Body of pancreas (tissue), 4 donors: ENCODE data around the gene FIGLA.

Experiments
- CTCF ChIP-seq, 7 experiments: fragments of 450-650 bp in 4 of 7; fragments of 200-600 bp in 3 of 7; sonication (generic) in 3 of 7; IDR thresholded peaks; one replicate each; pipeline ENCODE4 v1.5.1; 2016 to 2019; ENCODE audit warnings: antibody characterized with exemption in 7 of 7
- POLR2A ChIP-seq, 3 donors: fragments of 450-650 bp; IDR thresholded peaks; one replicate each; pipeline ENCODE4 v1.6.1; 2016; ENCODE audit warnings: antibody characterized with exemption in 3 of 3, mild to moderate bottlenecking in 2 of 3

DNA sequence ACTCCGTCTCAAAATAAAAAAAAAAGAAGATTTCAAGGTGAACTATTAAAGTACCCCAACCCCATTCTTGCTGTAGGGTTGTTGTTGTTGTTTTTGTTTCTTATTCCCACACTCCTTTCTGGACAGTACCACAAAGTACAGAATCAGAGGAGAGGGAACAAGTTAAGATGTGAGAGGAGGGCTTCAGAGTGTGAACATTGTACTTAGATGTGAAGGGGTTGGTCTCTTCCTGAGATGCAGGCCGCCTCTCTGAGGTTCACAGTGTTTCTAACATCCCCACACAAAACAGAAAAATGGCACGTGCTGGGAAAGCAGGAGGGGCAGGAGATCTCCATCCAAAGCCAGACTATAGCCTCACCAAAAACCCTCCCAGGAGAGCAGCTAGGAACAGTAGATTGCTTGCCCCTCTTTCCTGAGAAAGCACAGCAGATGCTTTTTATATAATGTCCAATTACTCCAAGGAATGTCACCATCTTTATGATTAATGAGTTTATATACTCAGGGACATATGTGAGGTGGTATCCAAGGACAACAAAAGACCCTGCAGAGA lies 45.1 kb downstream of the FIGLA start:
- no peak for TF ChIP-seq POLR2A (IDR thresholded peaks at IDR 0.05)
- no peak for TF ChIP-seq CTCF (IDR thresholded peaks at IDR 0.05)
